Upper lobe of left lung (tissue), 4 donors: ENCODE measurements around the gene TENT5C.

Experiments
- POLR2A ChIP-seq, 4 donors: fragments of 450-650 bp; IDR thresholded peaks; one replicate each; pipeline ENCODE4 v1.5.1; 2016 to 2017; ENCODE audit warnings: antibody characterized with exemption in 4 of 4, mild to moderate bottlenecking in 2 of 4
- POLR2AphosphoS5 ChIP-seq, 2 donors: sonication (generic); formaldehyde crosslinking; IDR thresholded peaks; one replicate each; pipeline ENCODE4 v1.5.1; 2017; ENCODE audit warnings: antibody characterized with exemption in 2 of 2
- TF ChIP-seq, protein P1 (sequence below), 6 experiments: fragments of 450-650 bp in 4 of 6; fragments of 200-600 bp in 2 of 6; sonication (generic) in 2 of 6; IDR thresholded peaks; one replicate each; pipeline ENCODE4 v1.5.1; 2016 to 2019; ENCODE audit warnings: antibody characterized with exemption in 6 of 6

DNA sequence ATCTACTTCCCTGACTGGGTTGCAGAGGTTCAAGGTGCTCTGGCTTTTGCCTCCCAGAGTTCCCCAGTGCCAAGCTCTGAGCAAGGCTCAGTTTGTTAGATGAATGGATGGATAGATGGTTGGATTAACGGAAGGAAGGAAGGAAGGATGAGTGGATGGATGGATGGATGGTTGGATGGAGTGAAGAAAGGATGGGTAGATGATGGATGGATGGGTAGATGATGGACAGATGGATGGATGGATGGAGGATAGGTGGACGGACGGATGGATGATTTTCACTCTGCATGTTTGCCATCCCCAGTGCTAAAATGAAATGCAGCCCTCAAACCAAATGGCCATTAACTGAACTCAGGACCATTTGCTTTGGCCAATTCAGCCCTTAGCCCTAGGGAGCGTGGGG is 27.4 kb upstream of the TENT5C start:
- TF ChIP-seq POLR2A (IDR thresholded peaks at IDR 0.05) = no peak
- TF ChIP-seq, protein P1, sequence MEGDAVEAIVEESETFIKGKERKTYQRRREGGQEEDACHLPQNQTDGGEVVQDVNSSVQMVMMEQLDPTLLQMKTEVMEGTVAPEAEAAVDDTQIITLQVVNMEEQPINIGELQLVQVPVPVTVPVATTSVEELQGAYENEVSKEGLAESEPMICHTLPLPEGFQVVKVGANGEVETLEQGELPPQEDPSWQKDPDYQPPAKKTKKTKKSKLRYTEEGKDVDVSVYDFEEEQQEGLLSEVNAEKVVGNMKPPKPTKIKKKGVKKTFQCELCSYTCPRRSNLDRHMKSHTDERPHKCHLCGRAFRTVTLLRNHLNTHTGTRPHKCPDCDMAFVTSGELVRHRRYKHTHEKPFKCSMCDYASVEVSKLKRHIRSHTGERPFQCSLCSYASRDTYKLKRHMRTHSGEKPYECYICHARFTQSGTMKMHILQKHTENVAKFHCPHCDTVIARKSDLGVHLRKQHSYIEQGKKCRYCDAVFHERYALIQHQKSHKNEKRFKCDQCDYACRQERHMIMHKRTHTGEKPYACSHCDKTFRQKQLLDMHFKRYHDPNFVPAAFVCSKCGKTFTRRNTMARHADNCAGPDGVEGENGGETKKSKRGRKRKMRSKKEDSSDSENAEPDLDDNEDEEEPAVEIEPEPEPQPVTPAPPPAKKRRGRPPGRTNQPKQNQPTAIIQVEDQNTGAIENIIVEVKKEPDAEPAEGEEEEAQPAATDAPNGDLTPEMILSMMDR (IDR thresholded peaks at IDR 0.05) = no peak
- TF ChIP-seq POLR2AphosphoS5 (IDR thresholded peaks at IDR 0.05) = no peak
